Nephron progenitor cell (in vitro differentiated cells): Measurements from ENCODE around the gene LDAH.
A peak's percentile ranks its signal among the peaks of the same experiment; 100 is the strongest.
"Not testable (repeated sequence)": the region's sequence is repeated elsewhere in the genome, so short reads cannot be mapped to it uniquely, and the experiment has no call there.

ENCODE experiments used
- DNase-seq: peaks from one replicate; pipeline ENCODE4 v3.0.0; 2021
- H3K27ac Mint-ChIP-seq: 2 replicates; pipeline ENCODE4 v1.8.0; 2021; ENCODE audit warnings: mild to moderate bottlenecking, moderate library complexity, mixed read lengths
- H3K27me3 Mint-ChIP-seq: 2 replicates; pipeline ENCODE4 v1.8.0; 2021; ENCODE audit warnings: mild to moderate bottlenecking, low read depth, mixed read lengths; ENCODE audit not compliant: poor library complexity
- H3K36me3 Mint-ChIP-seq: 2 replicates; pipeline ENCODE4 v1.8.0; 2021; ENCODE audit warnings: low read depth, mixed read lengths
- H3K4me1 Mint-ChIP-seq: 2 replicates; pipeline ENCODE4 v1.8.0; 2021; ENCODE audit warnings: mixed read lengths
- H3K4me3 Mint-ChIP-seq: 2 replicates; pipeline ENCODE4 v1.8.0; 2021; ENCODE audit warnings: mild to moderate bottlenecking, moderate library complexity, mixed read lengths
- H3K9me3 Mint-ChIP-seq: 2 replicates; pipeline ENCODE4 v1.8.0; 2021; ENCODE audit warnings: mild to moderate bottlenecking, moderate library complexity, mixed read lengths
- TF ChIP-seq, protein P1 (sequence below): fragments of 200-600 bp; sonication (generic); IDR thresholded peaks from 2 replicates; pipeline ENCODE4 v1.5.0; 2021; ENCODE audit warnings: antibody characterized with exemption

LDAH gene

DNA sequence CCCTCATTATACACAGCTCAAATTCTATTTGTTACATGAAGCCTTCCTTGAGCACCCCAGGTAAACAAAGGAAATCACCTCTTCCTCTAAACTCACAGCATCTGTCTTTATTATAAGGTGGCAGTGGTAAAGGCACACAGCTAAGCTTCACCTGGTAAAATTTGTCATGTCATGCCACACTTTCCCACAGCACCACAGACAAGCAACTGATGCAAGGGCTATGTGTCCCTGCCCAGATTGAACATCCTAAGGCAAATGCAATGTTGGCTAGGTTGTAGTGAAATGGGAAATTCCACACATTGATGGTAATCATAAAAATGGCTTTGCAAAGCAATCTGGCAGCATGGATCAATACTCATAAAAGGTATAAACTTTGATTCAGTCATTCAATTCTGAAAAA is 18.9 kb downstream of the LDAH start:
- Mint-ChIP-seq H3K4me3 (no peak overlapping the region), H3K4me1 (no peaks in the 10 kb centered on the region), H3K36me3 (peaks cover 11% of the 10 kb centered on the region), H3K9me3 (no peaks in the 10 kb centered on the region), H3K27me3 (no peaks in the 10 kb centered on the region), H3K27ac (no peak overlapping the region)
- TF ChIP-seq, protein P1, sequence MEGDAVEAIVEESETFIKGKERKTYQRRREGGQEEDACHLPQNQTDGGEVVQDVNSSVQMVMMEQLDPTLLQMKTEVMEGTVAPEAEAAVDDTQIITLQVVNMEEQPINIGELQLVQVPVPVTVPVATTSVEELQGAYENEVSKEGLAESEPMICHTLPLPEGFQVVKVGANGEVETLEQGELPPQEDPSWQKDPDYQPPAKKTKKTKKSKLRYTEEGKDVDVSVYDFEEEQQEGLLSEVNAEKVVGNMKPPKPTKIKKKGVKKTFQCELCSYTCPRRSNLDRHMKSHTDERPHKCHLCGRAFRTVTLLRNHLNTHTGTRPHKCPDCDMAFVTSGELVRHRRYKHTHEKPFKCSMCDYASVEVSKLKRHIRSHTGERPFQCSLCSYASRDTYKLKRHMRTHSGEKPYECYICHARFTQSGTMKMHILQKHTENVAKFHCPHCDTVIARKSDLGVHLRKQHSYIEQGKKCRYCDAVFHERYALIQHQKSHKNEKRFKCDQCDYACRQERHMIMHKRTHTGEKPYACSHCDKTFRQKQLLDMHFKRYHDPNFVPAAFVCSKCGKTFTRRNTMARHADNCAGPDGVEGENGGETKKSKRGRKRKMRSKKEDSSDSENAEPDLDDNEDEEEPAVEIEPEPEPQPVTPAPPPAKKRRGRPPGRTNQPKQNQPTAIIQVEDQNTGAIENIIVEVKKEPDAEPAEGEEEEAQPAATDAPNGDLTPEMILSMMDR = no peak
- DNase-seq = no peak

DNA sequence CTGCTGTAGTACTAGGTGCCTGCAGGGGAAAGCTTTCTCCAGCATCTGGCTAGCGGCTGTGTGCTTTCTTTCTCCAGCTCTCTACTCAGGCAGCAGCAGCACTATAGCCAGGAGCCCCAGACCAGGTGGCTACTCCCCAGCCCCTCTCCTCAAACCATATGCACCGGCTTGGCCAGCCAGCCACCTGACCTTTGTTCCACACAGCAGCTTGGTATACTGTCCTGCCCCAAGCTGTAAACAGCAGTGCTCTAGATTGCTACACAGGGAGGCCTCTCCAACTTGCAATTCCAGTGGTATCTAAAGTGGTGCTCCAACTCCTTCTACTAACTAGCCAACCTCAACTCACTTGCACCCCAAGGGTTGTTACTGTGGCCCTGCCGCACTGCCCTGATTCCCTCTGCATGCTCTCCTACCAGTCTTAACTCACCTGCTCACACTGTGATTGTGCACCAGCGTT is 19.6 kb downstream of the LDAH start:
- H3K27me3 Mint-ChIP-seq = no peaks in the 10 kb centered on the region
- no peaks in the 10 kb centered on the region for H3K9me3 Mint-ChIP-seq
- no peak overlapping the region for H3K4me3 Mint-ChIP-seq
- H3K4me1 Mint-ChIP-seq = no peaks in the 10 kb centered on the region
- DNase-seq = no peak
- no peak overlapping the region for H3K27ac Mint-ChIP-seq
- TF ChIP-seq, protein P1 = no peak
- peaks cover 6% of the 10 kb centered on the region for H3K36me3 Mint-ChIP-seq

DNA sequence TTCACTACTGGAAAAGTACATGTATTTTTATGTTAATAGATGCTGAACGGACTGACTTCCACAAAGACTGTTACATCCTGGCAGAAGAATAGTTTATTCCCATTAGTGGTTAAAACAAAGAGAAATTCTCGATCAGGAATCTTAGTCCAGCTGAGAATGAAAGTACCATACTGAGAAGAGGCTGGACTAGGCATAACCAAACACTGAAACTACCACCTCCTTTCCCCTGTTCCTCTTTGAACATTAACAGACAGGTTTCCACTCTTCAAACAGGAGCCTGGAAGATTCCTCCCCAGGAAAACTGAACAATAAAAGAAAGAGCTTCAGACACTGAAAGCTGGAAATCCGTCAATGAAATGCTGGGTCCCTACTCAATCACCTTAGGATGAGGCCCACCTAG is 25.8 kb downstream of the LDAH start:
- TF ChIP-seq, protein P1 = no peak
- DNase-seq = no peak
- peaks cover 33% of the 10 kb centered on the region for H3K9me3 Mint-ChIP-seq
- peaks cover 65% of the 10 kb centered on the region for H3K36me3 Mint-ChIP-seq
- H3K27ac Mint-ChIP-seq = no peak overlapping the region
- H3K4me3 Mint-ChIP-seq = no peak overlapping the region
- H3K27me3 Mint-ChIP-seq = no peaks in the 10 kb centered on the region
- H3K4me1 Mint-ChIP-seq = no peaks in the 10 kb centered on the region

DNA sequence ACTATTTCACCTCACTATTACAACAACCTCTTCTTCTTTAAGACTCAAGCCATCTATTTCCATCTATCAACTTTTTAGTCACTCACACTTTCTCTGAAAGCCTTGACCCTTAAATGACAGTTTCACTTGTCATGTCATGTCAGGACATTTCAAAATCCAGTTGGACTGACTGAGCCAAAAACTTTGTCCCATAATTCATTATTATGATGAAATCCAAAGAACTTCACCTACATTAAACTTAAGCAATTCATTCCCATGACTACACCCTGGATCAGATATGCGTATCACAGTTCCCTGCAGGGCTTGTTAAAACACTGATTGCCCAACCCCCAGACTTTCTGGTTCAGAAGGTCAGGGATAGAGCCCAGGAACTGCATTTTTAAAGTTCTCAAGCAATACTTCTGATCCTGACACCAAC is 26.5 kb downstream of the LDAH start:
- TF ChIP-seq, protein P1 = no peak
- Mint-ChIP-seq H3K4me1 (no peaks in the 10 kb centered on the region), H3K27ac (no peak overlapping the region), H3K4me3 (no peak overlapping the region), H3K9me3 (peaks cover 33% of the 10 kb centered on the region), H3K27me3 (no peaks in the 10 kb centered on the region), H3K36me3 (peaks cover 65% of the 10 kb centered on the region)
- DNase-seq = no peak

DNA sequence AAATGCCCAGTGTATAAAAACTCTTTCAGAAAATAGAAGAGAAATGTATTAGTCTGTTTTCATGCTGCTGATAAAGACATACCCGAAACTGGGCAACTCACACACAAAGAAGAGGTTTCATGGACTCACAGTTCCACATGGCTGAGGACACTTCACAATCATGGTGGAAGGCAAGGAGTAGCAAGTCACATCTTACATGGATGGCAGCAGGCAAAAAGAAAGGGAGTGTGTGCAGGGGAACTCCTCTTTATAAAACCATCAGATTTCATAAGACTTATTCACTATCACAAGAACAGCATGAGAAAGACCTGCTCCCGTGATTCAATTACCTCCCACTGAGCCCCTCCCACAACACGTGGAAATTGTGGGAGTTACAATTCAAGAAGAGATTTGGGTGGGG is 29.0 kb downstream of the LDAH start:
- H3K27me3 Mint-ChIP-seq, H3K4me1 Mint-ChIP-seq, H3K27ac Mint-ChIP-seq, H3K4me3 Mint-ChIP-seq, DNase-seq: not testable (repeated sequence)
- peaks cover 73% of the 10 kb centered on the region for H3K36me3 Mint-ChIP-seq
- peaks cover 33% of the 10 kb centered on the region for H3K9me3 Mint-ChIP-seq

DNA sequence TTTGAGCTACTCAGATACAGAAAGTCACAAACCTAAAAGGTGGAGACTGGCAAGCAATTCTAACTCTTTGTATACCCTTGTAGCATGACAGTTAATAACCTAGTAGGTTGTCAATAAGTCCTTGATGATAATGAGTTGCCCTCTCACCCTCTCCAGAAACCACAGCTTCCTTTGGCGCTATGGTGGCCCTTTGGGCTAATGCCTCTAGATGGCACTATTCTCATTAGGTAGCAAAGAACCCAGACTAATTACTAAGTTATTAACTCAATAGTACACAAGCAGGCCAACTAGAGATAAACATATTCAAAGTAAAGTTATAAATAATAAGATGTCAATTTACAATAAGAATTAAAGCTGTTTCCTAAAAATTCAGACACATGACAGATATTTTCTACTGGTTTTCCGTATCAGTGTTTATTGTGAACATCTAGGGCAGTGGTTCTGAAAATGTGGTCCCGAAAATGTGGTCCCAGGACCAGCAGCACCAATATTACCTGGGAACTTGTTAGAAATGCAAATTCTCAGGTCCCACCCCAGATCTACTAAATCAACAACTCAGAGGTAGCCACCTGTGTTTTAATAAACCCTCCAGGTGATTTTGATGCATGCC is 41.1 kb downstream of the LDAH start:
- DNase-seq = peak; percentile 13
- H3K9me3 Mint-ChIP-seq = no peaks in the 10 kb centered on the region
- H3K4me1 Mint-ChIP-seq = no peaks in the 10 kb centered on the region
- peaks cover 19% of the 10 kb centered on the region for H3K36me3 Mint-ChIP-seq
- no peak overlapping the region for H3K4me3 Mint-ChIP-seq
- TF ChIP-seq, protein P1 = peak; percentile 68
- H3K27ac Mint-ChIP-seq = no peak overlapping the region
- H3K27me3 Mint-ChIP-seq = no peaks in the 10 kb centered on the region
